Mammary epithelial cell (primary cell): ENCODE results near the gene MYO3A.

Experiments
- EZH2 ChIP-seq: IDR thresholded peaks from 2 replicates; pipeline ENCODE4 v1.6.1; 2012; ENCODE audit warnings: low read length, inconsistent platforms, borderline replicate concordance
- TF ChIP-seq, protein P1 (sequence below), 2 donors: IDR thresholded peaks in 1 of 2; conservative IDR thresholded peaks in 1 of 2; 2 replicates each; pipeline ENCODE4 v1.5.1; 2011 to 2012; ENCODE audit warnings: inconsistent platforms in 2 of 2, low read length in 2 of 2, mild to moderate bottlenecking in 2 of 2, control low read depth in 1 of 2, low read depth in 1 of 2; ENCODE audit not compliant: insufficient read depth in 1 of 2; ENCODE audit errors: extremely low read depth in 1 of 2

DNA sequence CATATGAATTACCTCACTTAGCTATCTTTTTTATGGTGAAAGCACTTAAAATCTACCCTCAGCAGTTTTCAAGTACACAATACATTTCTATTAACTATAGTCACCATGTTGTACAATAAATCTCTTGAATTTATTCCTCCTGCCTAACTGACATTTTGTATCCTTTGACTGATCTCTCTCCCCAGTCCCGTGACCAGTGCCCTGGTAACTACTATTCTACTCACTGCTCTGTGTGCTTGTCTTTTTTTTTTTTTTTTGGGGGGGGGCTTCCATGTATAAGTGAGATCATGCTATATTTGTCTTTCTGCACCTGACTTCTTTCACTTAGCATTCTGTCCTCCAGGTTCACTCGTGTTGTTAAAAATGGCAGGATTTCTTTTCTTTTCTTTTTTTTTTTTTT lies 271.2 kb downstream of the MYO3A start:
- TF ChIP-seq, protein P1, sequence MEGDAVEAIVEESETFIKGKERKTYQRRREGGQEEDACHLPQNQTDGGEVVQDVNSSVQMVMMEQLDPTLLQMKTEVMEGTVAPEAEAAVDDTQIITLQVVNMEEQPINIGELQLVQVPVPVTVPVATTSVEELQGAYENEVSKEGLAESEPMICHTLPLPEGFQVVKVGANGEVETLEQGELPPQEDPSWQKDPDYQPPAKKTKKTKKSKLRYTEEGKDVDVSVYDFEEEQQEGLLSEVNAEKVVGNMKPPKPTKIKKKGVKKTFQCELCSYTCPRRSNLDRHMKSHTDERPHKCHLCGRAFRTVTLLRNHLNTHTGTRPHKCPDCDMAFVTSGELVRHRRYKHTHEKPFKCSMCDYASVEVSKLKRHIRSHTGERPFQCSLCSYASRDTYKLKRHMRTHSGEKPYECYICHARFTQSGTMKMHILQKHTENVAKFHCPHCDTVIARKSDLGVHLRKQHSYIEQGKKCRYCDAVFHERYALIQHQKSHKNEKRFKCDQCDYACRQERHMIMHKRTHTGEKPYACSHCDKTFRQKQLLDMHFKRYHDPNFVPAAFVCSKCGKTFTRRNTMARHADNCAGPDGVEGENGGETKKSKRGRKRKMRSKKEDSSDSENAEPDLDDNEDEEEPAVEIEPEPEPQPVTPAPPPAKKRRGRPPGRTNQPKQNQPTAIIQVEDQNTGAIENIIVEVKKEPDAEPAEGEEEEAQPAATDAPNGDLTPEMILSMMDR (conservative IDR thresholded peaks at IDR 0.05 in 1 of 2, IDR thresholded peaks at IDR 0.05 in 1 of 2; ENCODE audit: extremely low read depth in 1 of 2, insufficient read depth in 1 of 2, low read depth in 1 of 2, low read length in 2 of 2): no peak
- no peak for TF ChIP-seq EZH2
